ENCODE data around the gene ARRDC4.

The ARRDC4 gene, protein sequence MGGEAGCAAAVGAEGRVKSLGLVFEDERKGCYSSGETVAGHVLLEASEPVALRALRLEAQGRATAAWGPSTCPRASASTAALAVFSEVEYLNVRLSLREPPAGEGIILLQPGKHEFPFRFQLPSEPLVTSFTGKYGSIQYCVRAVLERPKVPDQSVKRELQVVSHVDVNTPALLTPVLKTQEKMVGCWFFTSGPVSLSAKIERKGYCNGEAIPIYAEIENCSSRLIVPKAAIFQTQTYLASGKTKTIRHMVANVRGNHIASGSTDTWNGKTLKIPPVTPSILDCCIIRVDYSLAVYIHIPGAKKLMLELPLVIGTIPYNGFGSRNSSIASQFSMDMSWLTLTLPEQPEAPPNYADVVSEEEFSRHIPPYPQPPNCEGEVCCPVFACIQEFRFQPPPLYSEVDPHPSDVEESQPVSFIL

DNA sequence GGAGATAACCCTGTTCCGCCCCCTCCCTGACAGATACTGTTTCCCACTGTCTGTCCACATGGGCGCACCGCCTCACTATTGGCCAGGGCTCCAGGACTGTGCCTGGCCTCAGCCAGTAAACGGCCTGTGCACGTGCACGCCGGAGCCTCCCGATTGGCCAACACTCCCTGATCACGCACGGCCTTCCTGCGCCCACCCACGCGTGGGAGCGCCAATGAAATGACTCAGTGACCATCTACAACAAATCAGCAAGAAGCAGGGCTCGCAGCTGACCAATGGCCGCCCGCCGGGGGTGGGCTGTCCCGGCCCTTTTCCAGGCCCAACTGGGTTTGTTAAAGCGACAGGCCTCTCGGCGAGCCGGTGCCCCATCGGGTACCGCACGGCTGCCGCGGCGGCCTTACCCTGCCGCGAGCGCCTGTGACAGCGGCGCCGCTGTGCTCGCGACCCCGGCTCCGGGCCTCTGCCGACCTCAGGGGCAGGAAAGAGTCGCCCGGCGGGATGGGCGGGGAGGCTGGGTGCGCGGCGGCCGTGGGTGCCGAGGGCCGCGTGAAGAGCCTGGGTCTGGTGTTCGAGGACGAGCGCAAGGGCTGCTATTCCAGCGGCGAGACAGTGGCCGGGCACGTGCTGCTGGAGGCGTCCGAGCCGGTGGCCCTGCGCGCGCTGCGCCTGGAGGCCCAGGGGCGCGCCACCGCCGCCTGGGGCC, at the start of gene ARRDC4:
TSS of gene ARRDC4 (plus strand) at position 340 of the 703 bp plus-strand sequence. CDS start at position 499, 159 bp downstream.
- DNase-seq = peak; percentile 93 to 100 (median 100)

DNA sequence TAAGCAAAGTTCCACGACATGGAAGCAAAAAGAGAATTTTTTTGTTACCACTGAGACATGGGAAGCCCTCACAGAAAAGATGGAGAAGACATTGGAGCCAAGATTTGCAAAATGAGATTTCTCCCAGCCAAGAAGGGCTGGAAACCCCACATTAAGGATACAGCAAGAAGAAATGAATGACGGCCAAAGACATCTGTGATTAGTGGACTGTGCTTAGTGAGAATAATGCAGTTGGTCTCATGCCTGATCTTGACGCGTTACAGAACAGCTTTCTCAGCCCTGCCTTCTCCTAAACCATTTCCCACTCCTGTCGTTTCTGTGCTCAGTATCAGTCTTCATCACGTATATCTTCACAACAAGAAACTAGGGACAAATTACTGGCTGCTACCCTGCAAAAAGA, 45.8 kb upstream of the ARRDC4 start:
- DNase-seq = no peak

DNA sequence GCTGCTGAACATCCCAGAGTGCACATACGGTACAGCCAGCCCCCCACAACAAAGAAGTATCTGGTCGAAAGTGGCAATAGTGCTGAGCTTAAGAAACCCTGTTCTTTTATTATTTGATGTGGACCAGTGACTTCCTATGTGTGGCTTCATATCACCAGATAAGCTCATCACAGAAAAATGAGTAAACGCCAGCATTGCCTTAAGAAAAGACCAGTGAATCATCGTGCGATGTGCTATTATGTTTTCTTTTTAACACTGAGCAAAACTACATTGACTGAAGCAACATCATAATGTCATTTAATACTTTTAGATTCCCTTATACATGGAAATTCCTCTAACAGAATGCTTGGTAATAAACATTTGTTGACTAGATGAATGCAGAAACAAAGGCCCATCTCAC, 45.2 kb upstream of the ARRDC4 start:
- DNase-seq = no peak

DNA sequence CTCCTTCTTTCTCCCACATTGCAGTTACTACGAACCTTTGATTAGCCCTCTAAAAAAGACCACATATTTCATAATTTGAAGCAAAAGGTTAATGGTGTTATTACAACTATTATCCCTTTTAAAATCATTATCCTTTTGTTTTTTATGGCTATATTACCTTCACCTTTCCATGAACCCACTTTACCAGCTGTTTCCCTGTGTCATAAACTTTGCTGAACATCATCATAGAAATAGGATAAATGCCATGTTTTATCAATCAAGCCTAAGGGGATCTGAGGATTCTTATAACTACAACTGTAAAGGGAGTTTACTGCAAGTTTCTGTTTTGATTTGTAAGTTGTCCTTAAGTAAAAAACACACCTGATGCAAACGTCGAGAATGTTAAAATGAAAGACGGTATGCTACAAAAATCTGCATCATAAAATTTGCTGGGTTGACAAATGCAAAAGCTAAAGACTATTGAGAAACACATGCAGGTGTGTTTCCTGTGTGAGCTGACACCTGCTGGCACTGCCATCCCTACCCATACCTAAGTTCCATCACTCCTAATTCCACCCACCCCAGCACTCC, 39.1 kb upstream of the ARRDC4 start:
- DNase-seq = no peak

DNA sequence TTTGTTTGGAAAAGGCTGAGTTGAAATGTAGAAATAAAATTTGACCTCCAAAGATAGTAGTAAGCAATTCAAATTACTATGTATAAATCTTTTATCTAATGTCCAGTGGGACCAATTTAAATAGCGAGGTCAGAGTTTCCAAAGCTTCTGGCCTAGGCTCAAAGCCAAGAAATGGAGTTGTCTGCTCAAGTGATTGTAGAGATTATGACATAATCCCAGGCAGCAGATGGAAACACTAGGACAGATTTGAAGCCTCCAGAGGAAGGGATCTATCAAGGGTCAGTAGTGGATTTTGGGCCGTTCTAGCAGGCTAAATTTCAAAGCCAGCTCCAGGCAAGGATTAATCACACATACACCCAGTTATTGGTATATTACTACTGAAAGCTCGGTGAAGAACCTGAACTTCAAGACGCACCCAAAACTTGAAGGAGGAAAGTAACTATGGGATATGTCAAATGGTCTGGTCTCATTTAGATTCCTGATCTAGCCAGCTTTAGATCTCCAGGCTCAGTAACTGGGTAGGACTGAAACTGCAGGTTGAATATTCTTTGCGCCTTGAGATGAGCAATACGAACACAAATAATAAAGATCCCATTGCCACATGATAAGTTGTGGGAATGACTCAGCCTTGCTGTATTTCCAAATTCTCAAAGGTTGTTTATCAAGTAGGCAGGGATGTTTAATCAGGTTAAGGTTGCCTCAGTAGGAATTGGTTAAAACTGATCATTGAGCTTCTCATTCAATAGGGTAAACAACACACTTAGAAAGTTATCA, 30.9 kb upstream of the ARRDC4 start:
- no peak for DNase-seq

DNA sequence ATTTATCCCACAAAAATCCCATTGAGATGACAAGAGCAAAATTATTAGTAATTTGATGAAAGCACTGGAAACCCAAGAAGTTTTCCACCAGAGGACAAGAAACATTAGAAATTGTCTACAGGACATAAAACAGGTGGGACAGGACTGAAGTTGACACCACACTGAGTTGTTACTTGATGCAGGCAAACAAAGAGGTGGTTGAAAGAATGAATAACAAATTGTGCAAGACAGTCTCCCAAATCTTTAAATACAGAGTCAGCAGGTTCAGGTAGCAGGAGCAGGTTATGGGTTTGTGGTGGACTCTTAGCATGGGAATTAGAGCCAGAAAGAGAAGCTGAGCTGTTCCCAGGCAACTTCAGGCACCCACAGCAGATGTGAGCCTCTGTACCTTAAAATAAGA, 30.3 kb upstream of the ARRDC4 start:
- DNase-seq = no peak

DNA sequence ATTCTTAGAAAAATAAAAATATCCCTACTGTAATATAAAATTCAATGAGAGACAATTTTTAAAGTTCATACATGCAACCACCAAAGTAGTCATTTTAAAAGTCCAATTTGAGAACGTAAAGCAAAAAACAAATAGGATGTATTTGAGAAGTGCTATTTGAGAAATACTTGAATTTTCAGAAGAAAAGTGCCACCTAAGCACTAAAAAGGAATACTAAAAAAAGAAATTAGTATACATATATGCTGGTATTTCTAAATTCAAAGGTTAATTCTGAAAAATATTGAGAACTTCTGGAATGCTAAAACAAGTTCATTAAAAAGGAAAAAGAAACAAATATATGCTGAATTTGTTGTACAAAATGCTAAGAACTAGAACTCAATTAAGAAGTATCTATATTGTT, 29.2 kb upstream of the ARRDC4 start:
- no peak for DNase-seq

DNA sequence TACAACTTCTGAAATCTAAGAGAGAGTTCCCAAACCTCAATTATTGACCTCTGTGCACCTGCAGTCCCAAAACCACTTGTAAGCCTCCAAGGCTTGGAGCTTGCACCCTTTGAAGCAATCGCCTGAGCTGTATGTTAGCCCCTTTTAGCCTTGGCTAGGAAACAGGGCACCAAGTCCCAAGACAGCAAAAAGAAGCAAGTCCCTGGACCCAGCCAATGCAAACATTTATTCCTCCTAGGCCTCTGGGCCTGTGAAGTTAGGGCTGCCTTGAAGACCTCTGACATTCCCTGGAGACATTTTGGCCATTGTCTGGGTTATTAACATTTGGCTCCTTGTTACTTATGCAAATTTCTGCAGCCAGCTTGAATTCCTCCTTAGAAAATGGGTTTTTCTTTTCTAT, 26.9 kb upstream of the ARRDC4 start:
- no peak for DNase-seq

DNA sequence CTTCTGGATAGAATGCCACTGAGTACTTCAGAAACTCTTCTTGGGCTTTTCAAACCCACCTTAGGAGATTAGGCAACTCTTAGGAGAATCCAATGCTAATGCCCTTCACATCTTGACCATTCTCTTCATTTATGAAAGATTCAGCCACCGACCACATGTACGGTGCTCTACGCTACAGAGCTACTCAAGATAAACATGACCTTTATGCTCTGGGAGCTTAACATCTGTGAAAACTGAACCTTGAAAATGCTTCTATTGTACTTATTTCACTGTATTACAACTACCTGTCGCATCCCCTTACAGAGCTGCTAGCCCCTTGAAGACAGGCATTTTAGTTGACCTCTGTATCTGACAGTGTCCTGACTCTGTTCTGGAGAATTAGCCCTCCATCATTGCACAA, 19.5 kb upstream of the ARRDC4 start:
- DNase-seq = no peak

DNA sequence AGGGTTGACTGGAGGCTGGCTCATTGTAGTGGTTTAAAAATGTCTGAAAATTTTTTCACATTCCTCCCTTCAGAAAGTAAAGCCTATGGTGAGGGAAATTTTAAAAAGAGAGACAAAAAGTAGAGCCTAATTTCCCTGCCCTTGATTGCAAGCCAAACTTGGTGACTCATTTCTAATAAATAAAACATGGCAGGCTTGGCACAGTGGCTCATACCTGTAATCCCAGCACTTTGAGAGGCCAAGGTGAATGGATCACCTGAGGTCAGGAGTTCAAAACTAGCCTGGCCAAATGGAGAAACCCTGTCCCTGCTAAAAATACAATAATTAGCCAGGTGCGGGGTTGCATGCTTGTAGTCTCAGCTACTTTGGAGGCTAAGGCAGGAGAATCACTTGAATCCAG, 18.9 kb upstream of the ARRDC4 start:
- DNase-seq = no peak

DNA sequence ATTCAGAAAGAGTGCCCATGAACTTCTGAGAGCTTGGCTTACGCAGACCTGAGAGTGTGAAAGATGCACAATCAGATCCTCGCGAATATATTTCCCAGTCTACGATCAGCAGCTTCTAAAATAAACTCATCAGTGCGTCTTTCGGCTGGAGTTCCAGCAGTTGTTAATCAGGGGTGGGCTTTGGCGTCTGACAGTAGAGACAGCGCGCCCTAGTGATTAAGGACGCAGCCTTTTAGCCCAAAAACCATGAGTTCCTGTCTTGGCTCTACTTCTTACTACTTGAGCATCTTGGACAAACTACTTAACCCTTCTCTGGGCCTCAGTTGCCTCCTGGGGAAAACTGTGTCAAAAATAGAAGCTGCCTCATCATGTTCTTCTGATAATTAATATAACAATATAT, 15.8 kb upstream of the ARRDC4 start:
- no peak for DNase-seq

DNA sequence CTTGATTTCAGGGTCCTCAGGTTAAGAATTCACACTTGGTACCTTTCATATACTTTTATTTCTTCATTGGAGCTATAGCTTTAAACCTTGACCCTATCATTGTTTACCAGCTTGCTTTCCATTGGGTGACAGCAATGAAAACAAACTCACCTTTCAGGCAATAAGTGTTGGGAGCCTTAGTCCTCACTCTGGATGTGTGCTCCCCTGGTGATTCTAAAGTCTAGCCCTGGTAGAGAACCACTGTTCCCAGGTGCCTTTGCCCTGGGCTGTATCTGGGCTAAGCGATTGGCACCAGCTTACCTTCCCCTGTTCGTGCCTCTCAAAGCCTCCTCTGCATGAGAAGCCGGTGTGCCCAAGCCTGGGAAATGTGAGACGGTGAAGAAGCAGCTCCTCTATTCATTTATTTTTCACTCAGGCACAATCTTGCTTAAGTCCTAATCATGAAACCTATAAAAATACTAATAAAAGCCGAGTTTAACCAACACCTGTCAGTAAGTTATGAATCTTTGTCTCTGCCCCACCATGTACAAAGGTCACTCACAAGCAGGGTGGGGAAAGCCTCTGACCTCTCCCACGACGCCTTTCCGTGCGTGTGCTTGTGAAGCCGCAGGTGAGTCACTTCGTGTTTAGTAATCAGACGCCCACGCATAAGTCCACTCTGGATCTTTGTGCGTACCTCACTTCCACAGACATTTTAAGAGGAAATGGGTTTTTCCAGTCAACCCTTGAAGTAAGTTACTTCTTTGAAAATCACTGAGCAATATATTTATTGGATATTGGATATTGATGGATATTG, 12.8 kb upstream of the ARRDC4 start:
- no peak for DNase-seq

DNA sequence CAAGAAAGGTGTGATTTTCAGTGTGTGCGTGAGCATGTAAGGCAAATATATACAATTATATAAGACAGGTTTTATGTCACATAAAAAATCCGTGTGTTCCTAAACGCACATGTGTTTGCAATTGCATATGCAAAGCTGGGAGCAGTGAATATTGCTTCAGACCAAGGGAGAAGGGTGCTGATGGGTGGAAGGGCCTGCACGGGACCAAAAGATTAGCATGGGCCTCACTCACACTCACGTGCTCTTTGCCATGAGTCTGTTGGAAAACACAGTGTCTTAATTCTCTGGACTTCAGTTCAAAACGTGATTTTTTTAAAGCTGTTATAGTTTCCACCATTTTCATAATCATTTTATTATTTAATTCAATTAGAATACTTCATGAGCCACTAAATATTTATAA, 7.2 kb upstream of the ARRDC4 start:
- no peak for DNase-seq

DNA sequence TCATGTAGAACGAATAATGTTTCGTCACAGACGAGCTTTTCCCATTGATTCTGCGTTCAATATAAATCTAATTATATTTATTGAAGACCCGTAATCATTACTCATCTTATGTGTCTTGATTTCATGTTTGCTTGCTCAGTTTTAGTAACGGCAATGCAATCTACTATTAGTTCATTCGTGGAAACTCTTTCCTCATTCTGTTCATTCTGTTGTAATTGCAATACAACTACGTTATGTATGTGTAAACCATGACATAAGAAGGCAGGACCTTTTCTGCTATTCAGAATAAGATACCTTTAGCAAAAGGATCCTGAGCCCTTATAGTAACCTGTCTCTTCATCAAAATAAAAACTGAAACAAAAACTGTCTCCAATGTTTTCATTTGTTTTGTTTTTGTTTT, 6.8 kb upstream of the ARRDC4 start:
- DNase-seq = no peak

DNA sequence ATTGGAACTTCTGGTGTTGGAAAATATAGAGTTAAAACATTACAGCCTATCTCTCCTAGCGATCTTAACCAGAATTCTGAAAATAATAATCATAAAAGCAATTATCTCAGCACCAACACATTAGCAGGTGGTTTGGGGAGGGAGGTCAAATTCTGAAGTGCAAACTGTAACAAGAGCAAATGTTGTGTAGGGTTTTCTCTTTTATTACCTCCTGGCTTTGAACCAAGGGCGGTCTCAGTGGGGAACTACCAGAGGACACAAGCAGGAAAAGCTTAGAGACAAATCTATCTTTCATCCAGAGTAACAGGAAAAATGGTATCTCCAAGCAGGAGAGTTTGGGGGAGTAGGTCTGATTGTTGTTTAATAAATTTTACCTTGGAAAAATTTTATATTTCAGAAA, 5.5 kb upstream of the ARRDC4 start:
- DNase-seq = no peak

DNA sequence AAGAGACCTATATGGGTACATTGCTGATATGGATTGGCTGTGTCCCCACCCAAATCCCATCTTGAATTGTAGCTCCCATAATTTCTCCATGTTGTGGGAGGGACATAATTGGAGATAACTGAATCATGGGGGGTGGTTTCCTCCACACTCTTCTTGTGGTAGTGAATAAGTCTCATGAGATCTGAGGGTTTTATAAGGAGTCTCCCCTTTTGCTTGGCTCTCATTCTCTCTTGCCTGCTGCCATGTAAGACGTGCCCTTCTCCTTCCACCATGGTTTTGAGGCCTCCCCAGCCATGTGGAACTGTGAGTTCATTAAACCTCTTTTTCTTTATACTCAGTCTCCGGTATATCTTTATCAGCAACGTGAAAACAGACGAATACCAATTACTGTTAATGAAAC, 5.0 kb upstream of the ARRDC4 start:
- no peak for DNase-seq

DNA sequence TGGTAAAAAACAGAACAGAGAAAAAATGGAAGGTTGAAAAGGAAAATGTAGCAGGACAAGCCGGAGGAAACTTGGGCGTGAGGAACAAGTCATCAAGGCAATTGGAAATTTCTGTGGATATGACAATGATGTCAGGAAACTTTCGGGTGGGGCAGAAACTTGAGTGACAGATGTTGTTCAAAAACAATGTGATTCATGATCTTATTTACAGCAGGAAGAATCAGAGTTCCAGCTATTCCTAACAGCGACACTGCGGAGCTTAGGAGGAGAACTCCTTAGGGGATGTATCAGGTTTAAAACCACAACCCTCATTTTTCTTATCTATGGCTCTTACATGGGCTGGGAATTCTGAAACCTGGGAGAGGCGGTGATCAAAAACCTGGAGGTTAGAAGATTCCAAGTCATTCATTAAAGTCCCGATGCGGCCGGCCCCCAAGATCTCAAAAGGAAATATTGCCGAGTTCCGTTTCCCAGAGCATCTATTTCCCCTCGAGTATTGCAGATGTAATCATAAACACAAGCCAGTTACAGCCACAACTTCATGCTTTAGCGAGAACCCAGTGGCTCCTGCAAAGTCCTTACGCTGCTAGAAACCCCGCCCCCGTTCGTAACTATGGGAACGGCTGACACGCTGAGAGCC, 659 bp upstream of the ARRDC4 start:
- DNase-seq = no peak

DNA sequence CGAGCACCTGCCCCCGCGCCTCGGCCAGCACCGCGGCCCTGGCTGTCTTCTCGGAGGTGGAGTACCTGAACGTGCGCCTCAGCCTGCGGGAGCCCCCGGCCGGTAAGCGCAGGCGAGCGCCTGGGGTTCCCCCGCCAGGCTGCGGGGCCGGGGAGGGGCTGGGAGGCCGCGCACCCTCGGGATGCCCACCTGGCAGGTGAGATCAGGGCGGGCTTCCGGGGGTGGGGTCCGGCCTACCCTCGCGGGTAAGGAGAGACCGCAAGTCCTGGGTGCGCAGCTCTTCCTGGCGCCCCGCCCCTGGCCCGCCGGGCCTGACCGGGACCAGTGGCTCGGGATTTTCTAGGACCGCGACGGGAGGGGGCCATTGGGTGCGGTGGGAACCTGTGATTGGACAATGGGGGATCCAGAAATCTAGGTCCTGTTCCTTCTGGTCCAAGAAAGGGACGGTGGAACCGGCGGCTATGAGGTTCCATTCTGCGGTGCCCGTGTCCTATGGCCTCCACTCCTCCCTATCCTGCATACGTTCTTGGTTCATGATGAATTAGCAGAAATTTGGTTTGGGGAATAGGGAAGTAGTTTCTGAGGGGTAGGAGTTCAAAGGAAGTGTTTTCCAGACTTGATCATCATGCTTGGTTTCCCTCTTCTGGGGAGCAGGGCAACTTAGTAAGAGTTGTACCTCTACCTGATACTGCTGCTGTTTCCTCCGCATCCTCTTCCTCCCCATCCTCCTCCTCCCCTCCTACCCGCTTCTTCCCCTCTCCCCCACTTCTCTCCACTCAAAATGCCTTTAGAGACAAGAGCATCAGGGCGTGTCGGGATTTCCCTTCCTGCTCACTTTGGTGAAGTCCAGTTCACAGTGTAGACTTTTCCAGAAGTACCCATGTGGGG, 808 bp downstream of the ARRDC4 start:
- peak in 26 of 56 donors; percentile 3 to 59 (median 27) for DNase-seq

DNA sequence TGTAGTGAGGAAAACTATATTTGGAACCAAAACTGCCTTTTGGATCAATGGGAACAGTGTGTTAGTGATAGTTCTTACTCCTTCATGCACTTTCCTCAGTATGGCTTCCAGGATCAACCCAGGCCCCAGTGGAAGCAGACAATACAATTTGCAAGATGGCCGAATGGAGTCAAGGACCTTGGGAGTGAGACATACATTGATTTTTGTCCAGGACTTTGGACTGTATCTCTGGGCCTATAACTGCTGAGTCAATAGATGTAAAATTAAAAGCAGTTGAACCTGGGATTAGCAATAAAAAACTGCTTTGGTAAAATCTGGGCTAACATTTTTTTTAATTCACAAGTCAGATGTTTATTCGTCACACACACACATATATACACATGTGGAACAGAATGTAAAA, 1.8 kb downstream of the ARRDC4 start:
- no peak for DNase-seq

Data from nucleus accumbens (tissue), 56 donors.